ENCODE measurements around the gene IQGAP1.
A peak's percentile ranks its signal among the peaks of the same experiment; 100 is the strongest.

IQGAP1 gene

DNA sequence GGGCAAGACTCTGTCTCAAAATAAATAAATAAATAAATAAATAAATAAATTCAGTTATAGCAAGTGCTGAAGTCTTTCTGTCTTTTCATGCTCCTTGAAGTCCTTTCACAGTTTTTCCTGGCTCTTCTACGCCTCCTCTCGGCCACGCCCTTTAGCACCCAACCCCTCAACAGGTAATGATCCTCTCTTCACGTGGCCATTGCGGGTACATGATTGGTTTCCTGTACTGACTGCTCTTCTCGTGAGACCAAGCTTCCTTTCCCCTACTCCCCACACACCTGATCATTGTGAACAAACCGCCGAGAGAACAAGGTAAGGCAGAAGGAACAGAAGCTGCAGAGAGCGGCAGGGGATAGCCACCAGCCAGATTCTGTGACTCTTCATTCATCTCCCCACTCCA is 38.2 kb upstream of the IQGAP1 start:
- Histone ChIP-seq H3K4me2 (ENCODE audit: low read length) (no peak overlapping the region), H3K4me3 (ENCODE audit: low read depth, low read length) (no peak overlapping the region), H3K27me3 (ENCODE audit: control insufficient read depth, insufficient read depth, low read length) (no peaks in the 10 kb centered on the region), H3K4me1 (no peaks in the 10 kb centered on the region), H3K27ac (no peak overlapping the region), H3K9ac (no peak overlapping the region), H3K36me3 (ENCODE audit: control insufficient read depth, insufficient read depth, low read length) (no peaks in the 10 kb centered on the region), H3K79me2 (no peaks in the 10 kb centered on the region), H3K9me3 (ENCODE audit: control insufficient read depth, low read length) (no peaks in the 10 kb centered on the region), H2AFZ (no peak overlapping the region)
- TF ChIP-seq CTCF (IDR thresholded peaks at IDR 0.05): no peak

DNA sequence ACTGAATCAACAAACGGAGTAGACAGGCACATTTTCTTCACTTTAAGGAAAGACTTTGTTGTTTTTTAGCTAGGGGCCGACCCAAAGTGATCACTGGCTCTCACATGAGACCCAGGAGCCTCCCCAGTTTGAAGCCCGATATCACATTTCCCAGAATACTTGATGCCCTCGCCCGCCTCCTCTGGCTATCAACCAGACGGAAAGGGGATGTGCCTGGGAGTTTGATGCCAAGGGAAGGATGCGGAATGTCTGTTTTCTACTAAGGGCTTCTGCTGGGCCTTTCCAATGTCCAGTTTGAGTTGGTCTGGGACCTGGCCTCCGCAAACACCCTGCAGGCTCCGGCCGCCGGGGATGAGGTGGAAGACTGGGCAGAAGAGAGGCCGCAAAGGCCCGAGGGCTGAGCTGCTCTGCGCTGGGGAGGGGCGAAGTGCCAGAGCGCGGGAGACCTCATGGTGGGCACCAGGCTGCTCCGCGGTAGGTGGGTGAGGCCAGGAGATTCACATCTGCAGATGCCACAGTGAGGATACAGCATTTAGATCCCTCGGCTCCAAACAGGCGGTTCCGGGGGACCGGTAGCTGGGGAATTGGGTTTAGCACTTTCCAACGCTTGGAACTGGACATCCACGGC is 36.4 kb upstream of the IQGAP1 start:
- peak overlapping the region; percentile 95 for H2AFZ ChIP-seq
- no peaks in the 10 kb centered on the region for H3K36me3 ChIP-seq (ENCODE audit: control insufficient read depth, insufficient read depth, low read length)
- H3K4me2 ChIP-seq (ENCODE audit: low read length): peak overlapping the region; percentile 81
- H3K4me3 ChIP-seq (ENCODE audit: low read depth, low read length): peak overlapping the region; percentile 81
- TF ChIP-seq CTCF (IDR thresholded peaks at IDR 0.05): no peak
- no peaks in the 10 kb centered on the region for H3K79me2 ChIP-seq
- no peak overlapping the region for H3K9ac ChIP-seq
- H3K27ac ChIP-seq: no peak overlapping the region
- no peaks in the 10 kb centered on the region for H3K9me3 ChIP-seq (ENCODE audit: control insufficient read depth, low read length)
- no peaks in the 10 kb centered on the region for H3K27me3 ChIP-seq (ENCODE audit: control insufficient read depth, insufficient read depth, low read length)
- H3K4me1 ChIP-seq: no peaks in the 10 kb centered on the region

DNA sequence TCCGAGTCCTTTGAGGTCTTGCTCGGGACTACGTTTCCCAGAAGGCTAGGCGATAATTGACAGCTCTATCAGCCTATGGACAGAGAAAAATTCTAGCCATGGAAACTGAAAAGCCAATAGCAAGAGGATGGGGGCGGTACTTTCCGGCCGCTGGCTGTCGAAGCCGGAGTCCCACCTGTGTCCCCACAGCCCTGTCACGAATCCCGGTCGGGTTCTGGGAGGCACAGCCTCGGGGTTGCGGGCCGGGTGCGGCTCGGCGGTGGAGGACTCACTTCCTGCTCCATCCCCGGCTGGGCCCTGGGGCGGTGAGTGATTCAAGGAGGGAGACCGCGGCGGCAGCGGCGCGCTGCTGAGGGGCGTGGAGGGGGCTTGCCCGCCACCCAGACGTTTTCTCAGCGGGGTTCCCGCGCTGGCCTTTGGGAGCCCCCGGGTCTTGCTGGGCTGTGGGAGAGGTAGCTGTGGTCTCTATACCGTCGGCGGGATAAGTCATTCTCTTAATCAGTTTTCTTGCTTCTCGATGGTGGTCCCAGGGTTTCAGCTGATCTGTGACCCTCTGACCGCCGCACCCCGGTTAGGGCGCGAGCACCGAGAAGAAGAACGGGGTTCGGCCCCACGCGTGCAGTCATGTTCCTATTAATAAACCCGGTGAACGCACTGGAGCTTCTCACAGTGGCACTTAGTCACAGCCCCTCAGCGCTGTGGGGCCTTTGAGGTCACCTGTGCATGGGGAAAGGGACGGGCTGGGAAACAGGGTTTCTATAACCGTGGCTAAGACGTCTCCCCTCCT is 35.7 kb upstream of the IQGAP1 start, which contains the start of gene ZNF774:
Gene ZNF774, plus strand, starts transcription at position 178 of the 787 bp plus-strand sequence. CDS start 2,377 bp downstream, outside the sequence.
- Histone ChIP-seq H3K4me2 (ENCODE audit: low read length) (peak within 1 kb of the TSS; percentile 81), H3K9ac (no peak within 1 kb of the TSS), H3K79me2 (no peaks in the 10 kb centered on the region), H3K36me3 (ENCODE audit: control insufficient read depth, insufficient read depth, low read length) (no peaks in the 10 kb centered on the region), H2AFZ (peak within 1 kb of the TSS; percentile 95), H3K4me1 (no peaks in the 10 kb centered on the region), H3K9me3 (ENCODE audit: control insufficient read depth, low read length) (no peaks in the 10 kb centered on the region), H3K27ac (no peak within 1 kb of the TSS), H3K27me3 (ENCODE audit: control insufficient read depth, insufficient read depth, low read length) (no peaks in the 10 kb centered on the region), H3K4me3 (ENCODE audit: low read depth, low read length) (peak within 1 kb of the TSS; percentile 81)
- TF ChIP-seq CTCF (IDR thresholded peaks at IDR 0.05): no peak

- Histone ChIP-seq H3K27ac (no peak overlapping the region), H3K4me2 (ENCODE audit: low read length) (no peak overlapping the region), H3K79me2 (no peaks in the 10 kb centered on the region), H3K36me3 (ENCODE audit: control insufficient read depth, insufficient read depth, low read length) (no peaks in the 10 kb centered on the region), H3K9me3 (ENCODE audit: control insufficient read depth, low read length) (no peaks in the 10 kb centered on the region), H3K4me3 (ENCODE audit: low read depth, low read length) (no peak overlapping the region), H3K27me3 (ENCODE audit: control insufficient read depth, insufficient read depth, low read length) (no peaks in the 10 kb centered on the region), H2AFZ (no peak overlapping the region), H3K4me1 (no peaks in the 10 kb centered on the region), H3K9ac (no peak overlapping the region)
- TF ChIP-seq CTCF (IDR thresholded peaks at IDR 0.05): no peak
Observed at GRCh38 chr15:90354986-90355385, 33.1 kb upstream of the IQGAP1 start.

Measured in parathyroid adenoma (tissue), 2 donors.